Stomach smooth muscle (tissue), 2 donors: ENCODE measurements around the gene TTC3.

ENCODE experiments used
- H3K27ac ChIP-seq: one replicate; pipeline ENCODE4 v1.7.0; 2013; ENCODE audit warnings: mild to moderate bottlenecking, low read length, inconsistent platforms
- H3K27me3 ChIP-seq, 2 donors: one replicate each; pipeline ENCODE4 v1.7.0; 2013; ENCODE audit warnings: low read length in 2 of 2; ENCODE audit not compliant: insufficient read depth in 2 of 2, control insufficient read depth in 1 of 2
- H3K36me3 ChIP-seq, 2 donors: one replicate each; pipeline ENCODE4 v1.7.0; 2013; ENCODE audit warnings: low read length in 2 of 2; ENCODE audit not compliant: control insufficient read depth in 2 of 2, insufficient read depth in 2 of 2
- H3K4me1 ChIP-seq: one replicate; pipeline ENCODE4 v1.7.0; 2013; ENCODE audit warnings: low read length; ENCODE audit not compliant: control insufficient read depth, insufficient read depth
- H3K4me3 ChIP-seq, 2 donors: one replicate each; pipeline ENCODE4 v1.7.0; 2013; ENCODE audit warnings: low read length in 2 of 2
- H3K9ac ChIP-seq, 2 donors: one replicate each; pipeline ENCODE4 v1.7.0; 2013; ENCODE audit warnings: low read length in 2 of 2, mild to moderate bottlenecking in 1 of 2
- H3K9me3 ChIP-seq, 2 donors: one replicate each; pipeline ENCODE4 v1.7.0; 2013; ENCODE audit warnings: low read length in 2 of 2; ENCODE audit not compliant: control insufficient read depth in 2 of 2
- donor health status: healthy.
- donor health status: Pancreatic carcinoma.

TTC3 gene

DNA sequence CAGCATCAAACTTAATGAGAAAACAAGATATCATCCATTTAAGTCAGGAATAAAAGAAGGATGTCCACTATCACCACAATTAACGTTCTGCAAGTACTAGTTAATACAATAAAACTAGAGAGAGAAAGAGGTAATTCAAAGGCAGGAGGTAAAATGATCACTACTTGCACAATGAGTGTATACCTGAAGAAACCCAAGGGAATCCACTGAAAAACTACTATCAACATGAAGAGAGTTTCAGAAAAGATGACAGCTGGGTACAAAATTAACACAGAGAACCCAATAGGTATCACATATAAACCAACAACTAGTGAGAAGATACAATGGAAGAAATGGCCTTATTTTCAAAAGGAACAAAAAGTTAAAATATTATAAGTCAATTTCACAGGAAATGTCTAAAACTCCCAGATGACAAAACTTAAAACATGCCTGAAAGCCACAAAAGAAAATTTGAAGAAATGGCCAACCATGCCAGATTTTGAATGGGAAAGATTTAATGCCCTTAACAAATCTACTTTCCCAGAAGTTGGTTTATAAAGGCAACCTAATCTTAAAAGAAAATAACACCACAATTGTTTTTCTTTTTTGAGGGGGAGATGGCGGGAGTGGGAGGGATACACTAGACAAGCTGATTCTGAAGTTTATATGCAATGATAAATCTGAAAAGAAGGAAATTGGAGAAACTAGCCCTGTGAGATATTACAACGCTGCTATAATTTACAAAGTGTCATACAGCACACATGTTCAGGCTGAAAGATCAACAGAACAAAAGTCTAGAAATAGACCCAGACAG is 176.3 kb downstream of the TTC3 start:
- Histone ChIP-seq H3K9me3 (no peaks in the 10 kb centered on the region), H3K9ac (no peak overlapping the region), H3K27ac (no peak overlapping the region), H3K27me3 (no peaks in the 10 kb centered on the region), H3K36me3 (no peaks in the 10 kb centered on the region), H3K4me1 (peaks cover 4% of the 10 kb centered on the region), H3K4me3 (no peak overlapping the region)

DNA sequence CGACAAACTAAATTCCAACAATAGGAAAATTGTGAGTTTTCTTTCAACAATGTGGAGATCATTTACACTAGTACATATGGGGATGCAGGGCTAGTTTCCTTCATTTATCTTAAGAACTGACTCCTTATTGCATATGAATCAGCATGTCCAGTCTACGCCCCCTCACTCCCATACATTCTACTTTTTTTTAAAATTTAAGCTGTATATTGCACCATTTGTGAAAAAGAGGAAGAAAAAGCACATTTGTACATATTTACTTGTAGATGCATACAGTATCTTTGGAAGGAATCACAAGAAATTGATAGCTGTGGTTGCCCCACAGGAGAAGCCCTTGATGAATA is 178.2 kb downstream of the TTC3 start:
- H3K4me3 ChIP-seq: no peak overlapping the region
- no peak overlapping the region for H3K9ac ChIP-seq
- H3K4me1 ChIP-seq: peaks cover 4% of the 10 kb centered on the region
- no peaks in the 10 kb centered on the region for H3K27me3 ChIP-seq
- H3K27ac ChIP-seq: no peak overlapping the region
- no peaks in the 10 kb centered on the region for H3K36me3 ChIP-seq
- H3K9me3 ChIP-seq: no peaks in the 10 kb centered on the region
